CD4-positive, alpha-beta T cell treated with Interleukin-10 for 1 hour (primary cell): Measurements from ENCODE around the gene ZNF445.

Experiments used
- DNase-seq: peaks from one replicate; pipeline ENCODE4 v3.0.0-alpha.2; 2020

The ZNF445 gene

GRCh38 chr3:44396200-44397171, 81.0 kb downstream of the ZNF445 start:
- no peak for DNase-seq

- DNase-seq = no peak
These were observed 81.8 kb downstream of the ZNF445 start for GRCh38 chr3:44395714-44396113.

GRCh38 chr3:44392489-44392888, 85.0 kb downstream of the ZNF445 start:
- no peak for DNase-seq

GRCh38 chr3:44387404-44387803, 90.1 kb downstream of the ZNF445 start:
- no peak for DNase-seq
